HG02610 (cell line): ENCODE data around the gene BMP8A.
"Not testable (repeated sequence)": the region's sequence is repeated elsewhere in the genome, so short reads cannot be mapped to it uniquely, and the experiment has no call there.

Experiments
- ATAC-seq: cut with Tn5 transposase; IDR thresholded peaks from one replicate; pipeline ENCODE4 v1.9.1; 2021; ENCODE audit warnings: mild to moderate bottlenecking, moderate library complexity; ENCODE audit not compliant: unreplicated experiment

BMP8A gene

GRCh38 chr1:39491146-39491921 is at the start of gene BMP8A:
BMP8A (plus strand) TSS chr1:39491636; CDS start chr1:39491992, 356 bp downstream.
- peak; percentile 72 for ATAC-seq

GRCh38 chr1:39441797-39442196 is 49.6 kb upstream of the BMP8A start:
- ATAC-seq = no peak

GRCh38 chr1:39445573-39445972 is 45.9 kb upstream of the BMP8A start:
- no peak for ATAC-seq

- ATAC-seq = no peak
These were observed 44.4 kb upstream of the BMP8A start for GRCh38 chr1:39446986-39447567.

GRCh38 chr1:39450041-39450440 is 41.4 kb upstream of the BMP8A start:
- not testable (repeated sequence) for ATAC-seq

GRCh38 chr1:39450956-39451606 is 40.4 kb upstream of the BMP8A start:
- ATAC-seq = no peak

GRCh38 chr1:39452081-39452480 is 39.4 kb upstream of the BMP8A start:
- no peak for ATAC-seq

GRCh38 chr1:39452540-39452939 is 38.9 kb upstream of the BMP8A start:
- no peak for ATAC-seq

GRCh38 chr1:39453603-39454002 is 37.8 kb upstream of the BMP8A start:
- ATAC-seq = no peak

GRCh38 chr1:39458991-39459390 is 32.4 kb upstream of the BMP8A start:
- ATAC-seq = no peak

- no peak for ATAC-seq
These were observed 29.4 kb upstream of the BMP8A start for GRCh38 chr1:39462074-39462473.

GRCh38 chr1:39466413-39467107 is 24.9 kb upstream of the BMP8A start:
- ATAC-seq = no peak

- not testable (repeated sequence) for ATAC-seq
These were observed 24.2 kb upstream of the BMP8A start for GRCh38 chr1:39467108-39467720.

- no peak for ATAC-seq
These were observed 22.3 kb upstream of the BMP8A start for GRCh38 chr1:39469150-39469549.

GRCh38 chr1:39470040-39470439 is 21.4 kb upstream of the BMP8A start:
- ATAC-seq = no peak

GRCh38 chr1:39472826-39473225 is 18.6 kb upstream of the BMP8A start:
- no peak for ATAC-seq

GRCh38 chr1:39473324-39473723 is 18.1 kb upstream of the BMP8A start:
- ATAC-seq = no peak

- no peak for ATAC-seq
These were observed 16.6 kb upstream of the BMP8A start for GRCh38 chr1:39474810-39475209.

- not testable (repeated sequence) for ATAC-seq
These were observed 15.9 kb upstream of the BMP8A start for GRCh38 chr1:39475551-39475950.

GRCh38 chr1:39478126-39478915 is 13.1 kb upstream of the BMP8A start:
- no peak for ATAC-seq
